NT2/D1 (cell line): ENCODE data around the gene PCYT1A.

Source experiments
- DNase-seq: peaks from one replicate; pipeline ENCODE4 v3.0.0-alpha.2; 2011; ENCODE audit warnings: low read depth, low spot score
- H3K27me3 ChIP-seq: 2 replicates; pipeline ENCODE4 v1.6.0; 2011; ENCODE audit warnings: mild to moderate bottlenecking; ENCODE audit not compliant: insufficient read length, insufficient read depth
- H3K36me3 ChIP-seq: 2 replicates; pipeline ENCODE4 v1.6.1; 2011; ENCODE audit warnings: mild to moderate bottlenecking, low read length, mixed read lengths; ENCODE audit not compliant: insufficient read depth, insufficient read length
- H3K4me1 ChIP-seq: 2 replicates; pipeline ENCODE4 v1.5.1; 2011; ENCODE audit not compliant: insufficient read depth, insufficient read length
- H3K4me3 ChIP-seq: 2 replicates; pipeline ENCODE4 v1.5.1; 2011; ENCODE audit warnings: low read depth; ENCODE audit not compliant: insufficient read length
- H3K9ac ChIP-seq: 2 replicates; pipeline ENCODE4 v1.6.0; 2011; ENCODE audit warnings: low read depth; ENCODE audit not compliant: insufficient read length
- H3K9me3 ChIP-seq: 2 replicates; pipeline ENCODE4 v1.5.1; 2011; ENCODE audit warnings: mild to moderate bottlenecking, low read length; ENCODE audit not compliant: insufficient read depth
- SUZ12 ChIP-seq: IDR thresholded peaks from 2 replicates; pipeline ENCODE4 v1.6.1; 2011; ENCODE audit not compliant: insufficient read length, insufficient read depth; ENCODE audit errors: extremely low read depth
- YY1 ChIP-seq: IDR thresholded peaks from 2 replicates; pipeline ENCODE4 v1.6.1; 2011; ENCODE audit not compliant: insufficient read length, insufficient read depth
- ZNF274 ChIP-seq: IDR thresholded peaks from 2 replicates; pipeline ENCODE4 v1.6.1; 2011; ENCODE audit warnings: mild to moderate bottlenecking, low read depth, low read length

Gene PCYT1A

GRCh38 chr3:196287440-196288140, at the start of gene PCYT1A:
TSS of gene PCYT1A (minus strand) at chr3:196287726. CDS start at chr3:196270531, 17,195 bp downstream.
- TF ChIP-seq SUZ12 (no peak), YY1 (no peak), ZNF274 (no peak)
- peaks cover 3% of the 10 kb centered on the region for H3K4me1 ChIP-seq
- peak within 1 kb of the TSS; percentile 93 for H3K9ac ChIP-seq
- DNase-seq, result peak; percentile 94
- H3K4me3 ChIP-seq, result peak within 1 kb of the TSS; percentile 94
- H3K9me3 ChIP-seq, result no peaks in the 10 kb centered on the region
- no peaks in the 10 kb centered on the region for H3K27me3 ChIP-seq
- no peaks in the 10 kb centered on the region for H3K36me3 ChIP-seq

GRCh38 chr3:196336319-196337145, 49.0 kb upstream of the PCYT1A start:
- Histone ChIP-seq H3K9ac (no peak overlapping the region), H3K4me1 (peaks cover 4% of the 10 kb centered on the region), H3K36me3 (no peaks in the 10 kb centered on the region), H3K27me3 (no peaks in the 10 kb centered on the region), H3K4me3 (no peak overlapping the region), H3K9me3 (no peaks in the 10 kb centered on the region)
- TF ChIP-seq YY1 (no peak), ZNF274 (no peak), SUZ12 (no peak)
- no peak for DNase-seq

GRCh38 chr3:196335503-196335948, 48.0 kb upstream of the PCYT1A start:
- Histone ChIP-seq H3K4me1 (peaks cover 4% of the 10 kb centered on the region), H3K9me3 (no peaks in the 10 kb centered on the region), H3K9ac (no peak overlapping the region), H3K4me3 (no peak overlapping the region), H3K27me3 (no peaks in the 10 kb centered on the region), H3K36me3 (no peaks in the 10 kb centered on the region)
- DNase-seq, result no peak
- TF ChIP-seq ZNF274 (no peak), SUZ12 (no peak), YY1 (no peak)

DNA sequence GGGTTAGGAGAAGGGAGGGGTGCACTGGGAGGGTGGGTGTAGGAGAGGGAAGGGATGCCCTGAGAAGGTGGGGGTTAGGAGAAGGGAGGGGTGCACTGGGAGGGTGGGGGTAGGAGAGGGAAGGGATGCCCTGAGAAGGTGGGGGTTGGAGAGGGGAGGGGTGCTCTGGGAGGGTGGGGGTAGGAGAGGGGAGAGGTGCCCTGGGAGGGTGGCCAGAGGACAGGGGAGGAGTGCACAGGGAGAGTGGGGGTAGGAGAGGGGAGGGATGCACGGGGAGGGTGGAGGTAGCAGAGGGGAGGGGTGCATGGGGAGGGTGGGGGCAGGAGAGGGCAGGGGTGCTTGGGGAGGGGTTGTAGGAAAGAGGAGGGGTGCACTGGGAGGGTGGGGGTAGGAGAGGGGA, 47.5 kb upstream of the PCYT1A start:
- no peaks in the 10 kb centered on the region for H3K9me3 ChIP-seq
- H3K9ac ChIP-seq, result no peak overlapping the region
- H3K4me1 ChIP-seq, result peaks cover 4% of the 10 kb centered on the region
- TF ChIP-seq YY1 (no peak), ZNF274 (no peak), SUZ12 (no peak)
- H3K36me3 ChIP-seq, result no peaks in the 10 kb centered on the region
- no peaks in the 10 kb centered on the region for H3K27me3 ChIP-seq
- no peak overlapping the region for H3K4me3 ChIP-seq
- DNase-seq, result no peak

DNA sequence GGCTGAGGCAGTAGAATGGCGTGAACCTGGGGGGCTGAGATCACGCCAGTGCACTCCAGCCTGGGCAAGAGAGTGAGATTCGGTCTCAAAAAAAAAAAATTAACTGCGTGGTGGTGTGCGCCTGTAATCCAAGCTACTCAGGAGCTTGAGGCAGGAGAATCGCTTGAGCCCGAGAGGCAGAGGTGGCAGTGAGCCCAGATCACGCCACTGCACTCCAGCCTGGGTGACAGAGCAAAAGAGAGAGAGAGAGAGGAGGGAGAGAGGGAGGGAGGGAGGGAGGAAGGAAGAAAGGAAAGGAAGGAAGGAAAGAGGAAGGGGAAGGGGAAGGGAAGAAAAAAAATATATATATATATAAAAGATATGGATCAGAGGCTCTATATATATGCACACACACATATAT, 44.6 kb upstream of the PCYT1A start:
- H3K9ac ChIP-seq, result no peak overlapping the region
- no peaks in the 10 kb centered on the region for H3K9me3 ChIP-seq
- H3K36me3 ChIP-seq, result no peaks in the 10 kb centered on the region
- no peak for TF ChIP-seq SUZ12
- TF ChIP-seq YY1, result no peak
- TF ChIP-seq ZNF274, result no peak
- peaks cover 7% of the 10 kb centered on the region for H3K4me1 ChIP-seq
- no peak overlapping the region for H3K4me3 ChIP-seq
- no peak for DNase-seq
- no peaks in the 10 kb centered on the region for H3K27me3 ChIP-seq

- H3K36me3 ChIP-seq, result no peaks in the 10 kb centered on the region
- H3K9me3 ChIP-seq, result no peaks in the 10 kb centered on the region
- TF ChIP-seq ZNF274 (no peak), SUZ12 (no peak), YY1 (no peak)
- H3K27me3 ChIP-seq, result no peaks in the 10 kb centered on the region
- no peak overlapping the region for H3K4me3 ChIP-seq
- no peak for DNase-seq
- H3K9ac ChIP-seq, result no peak overlapping the region
- H3K4me1 ChIP-seq, result peaks cover 5% of the 10 kb centered on the region
Observed at GRCh38 chr3:196327405-196327804, 39.9 kb upstream of the PCYT1A start.

- H3K27me3 ChIP-seq, result no peaks in the 10 kb centered on the region
- no peak for TF ChIP-seq YY1
- no peak for TF ChIP-seq ZNF274
- TF ChIP-seq SUZ12, result no peak
- no peak overlapping the region for H3K9ac ChIP-seq
- peaks cover 5% of the 10 kb centered on the region for H3K4me1 ChIP-seq
- DNase-seq, result no peak
- no peaks in the 10 kb centered on the region for H3K36me3 ChIP-seq
- no peaks in the 10 kb centered on the region for H3K9me3 ChIP-seq
- no peak overlapping the region for H3K4me3 ChIP-seq
Observed at GRCh38 chr3:196326936-196327335, 39.4 kb upstream of the PCYT1A start.
